Measurements from ENCODE around the gene IHH. TPM values are rescaled to one million over a fixed set of nuclear protein-coding genes. Genes with fewer than 3 reads are reported as not detected.

The IHH gene
- total RNA-seq, 2 donors from 2014 or later: not detected

DNA sequence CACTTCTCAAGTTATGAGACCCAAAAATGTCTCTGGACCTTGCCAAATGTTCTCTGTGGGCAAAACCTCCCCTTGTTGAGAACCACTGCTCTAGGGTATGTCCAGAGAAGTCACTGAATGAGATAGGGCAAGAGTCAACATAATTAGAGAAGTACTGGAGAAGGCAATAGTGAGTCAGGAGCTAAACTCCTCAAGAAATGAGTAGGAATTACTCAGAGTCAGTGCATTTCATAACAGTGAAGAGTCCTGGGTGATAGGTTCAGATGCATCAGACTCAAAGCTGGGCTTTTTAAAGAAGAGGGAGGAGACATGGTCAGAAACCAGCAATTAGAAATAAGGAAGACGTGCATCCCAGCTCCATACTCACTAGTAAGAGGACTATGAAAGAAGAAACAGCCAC, 38.6 kb upstream of the IHH start:
- Histone ChIP-seq H3K4me3 (no peak overlapping the region), H3K27me3 (no peaks in the 10 kb centered on the region)
- TF ChIP-seq, protein P1, sequence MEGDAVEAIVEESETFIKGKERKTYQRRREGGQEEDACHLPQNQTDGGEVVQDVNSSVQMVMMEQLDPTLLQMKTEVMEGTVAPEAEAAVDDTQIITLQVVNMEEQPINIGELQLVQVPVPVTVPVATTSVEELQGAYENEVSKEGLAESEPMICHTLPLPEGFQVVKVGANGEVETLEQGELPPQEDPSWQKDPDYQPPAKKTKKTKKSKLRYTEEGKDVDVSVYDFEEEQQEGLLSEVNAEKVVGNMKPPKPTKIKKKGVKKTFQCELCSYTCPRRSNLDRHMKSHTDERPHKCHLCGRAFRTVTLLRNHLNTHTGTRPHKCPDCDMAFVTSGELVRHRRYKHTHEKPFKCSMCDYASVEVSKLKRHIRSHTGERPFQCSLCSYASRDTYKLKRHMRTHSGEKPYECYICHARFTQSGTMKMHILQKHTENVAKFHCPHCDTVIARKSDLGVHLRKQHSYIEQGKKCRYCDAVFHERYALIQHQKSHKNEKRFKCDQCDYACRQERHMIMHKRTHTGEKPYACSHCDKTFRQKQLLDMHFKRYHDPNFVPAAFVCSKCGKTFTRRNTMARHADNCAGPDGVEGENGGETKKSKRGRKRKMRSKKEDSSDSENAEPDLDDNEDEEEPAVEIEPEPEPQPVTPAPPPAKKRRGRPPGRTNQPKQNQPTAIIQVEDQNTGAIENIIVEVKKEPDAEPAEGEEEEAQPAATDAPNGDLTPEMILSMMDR (IDR thresholded peaks at IDR 0.05): no peak

GRCh38 chr2:219095406-219095935, 34.8 kb upstream of the IHH start:
- TF ChIP-seq, protein P1 (IDR thresholded peaks at IDR 0.05): no peak
- no peaks in the 10 kb centered on the region for H3K36me3 ChIP-seq
- H3K27me3 ChIP-seq: no peaks in the 10 kb centered on the region
- H3K4me1 ChIP-seq: peaks cover 0 to 11% of the 10 kb centered on the region in 2 donors
- H3K4me3 ChIP-seq: no peak overlapping the region
- H3K9me3 ChIP-seq: no peaks in the 10 kb centered on the region
- H3K27ac ChIP-seq: no peak overlapping the region
- no peak for DNase-seq (ENCODE audit: low spot score)

More for the DNA sequence above, 38.6 kb upstream of the IHH start:
- no peaks in the 10 kb centered on the region for H3K9me3 ChIP-seq
- H3K36me3 ChIP-seq: no peaks in the 10 kb centered on the region
- DNase-seq (ENCODE audit: low spot score): no peak
- no peak overlapping the region for H3K27ac ChIP-seq
- peaks cover 0 to 6% of the 10 kb centered on the region in 2 donors for H3K4me1 ChIP-seq

DNA sequence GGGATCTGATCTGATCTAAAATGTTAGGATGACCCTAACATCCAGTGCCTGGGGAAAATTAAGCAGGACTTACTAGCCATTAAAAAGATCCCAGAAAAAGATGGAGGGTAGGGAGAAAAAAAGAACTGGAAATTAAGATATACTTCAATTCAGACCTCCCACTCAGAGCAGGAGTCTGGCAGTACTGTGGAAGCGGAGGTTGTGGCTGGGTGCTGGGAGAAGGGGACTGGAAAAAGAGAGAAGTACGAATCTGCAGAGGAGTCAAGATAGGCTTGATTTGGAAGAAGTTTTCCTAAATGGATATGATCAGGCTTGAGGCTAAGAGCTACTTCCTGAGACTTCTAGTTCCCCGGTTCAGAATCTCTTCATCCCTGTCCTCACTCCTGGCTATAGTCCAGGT, 33.5 kb upstream of the IHH start:
- TF ChIP-seq, protein P1 (IDR thresholded peaks at IDR 0.05): no peak
- no peak for DNase-seq (ENCODE audit: low spot score)
- Histone ChIP-seq H3K36me3 (no peaks in the 10 kb centered on the region), H3K9me3 (no peaks in the 10 kb centered on the region), H3K4me1 (peaks cover 0 to 11% of the 10 kb centered on the region in 2 donors), H3K4me3 (no peak overlapping the region), H3K27ac (no peak overlapping the region), H3K27me3 (no peaks in the 10 kb centered on the region)

DNA sequence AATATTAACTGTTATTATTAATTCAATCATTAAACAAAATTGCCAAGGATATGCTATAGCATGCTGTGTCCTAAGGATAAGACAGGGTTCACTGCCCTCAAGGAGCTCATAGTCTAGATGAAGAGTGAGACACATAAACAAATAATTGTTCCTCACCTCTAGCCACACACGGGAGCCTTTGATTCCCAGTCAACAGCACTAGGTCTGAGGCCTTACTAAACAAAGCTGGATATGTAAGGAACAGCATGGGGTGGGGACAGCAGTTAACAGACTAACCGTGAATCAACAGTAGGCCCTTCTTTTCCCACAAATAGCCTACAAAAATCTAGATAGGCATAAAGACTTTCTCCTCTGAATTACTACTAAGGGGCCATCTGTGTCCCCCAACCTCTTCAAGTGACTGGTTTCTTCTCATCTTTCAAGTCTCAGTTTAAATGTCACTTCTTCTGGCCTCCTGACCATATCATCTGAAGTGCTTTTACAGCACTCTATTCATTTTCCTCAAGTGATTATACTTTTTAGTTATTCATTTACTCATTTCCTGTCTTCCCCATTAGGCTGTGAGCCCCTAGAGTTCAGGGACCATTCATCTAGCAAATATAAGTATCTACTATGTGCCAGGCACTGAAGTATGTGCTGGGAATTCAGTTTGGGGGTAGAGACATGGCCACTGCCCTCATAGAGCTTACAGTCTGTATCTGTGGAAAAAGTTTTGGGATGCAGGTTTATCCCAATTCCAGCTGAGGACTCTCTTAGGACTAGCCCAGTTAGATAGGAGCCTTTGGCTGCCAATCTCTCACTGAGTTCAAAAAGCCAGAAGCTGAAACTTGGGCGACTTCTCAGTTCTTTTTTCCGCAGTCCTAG, 29.9 kb upstream of the IHH start:
- Histone ChIP-seq H3K9me3 (no peaks in the 10 kb centered on the region), H3K27ac (no peak overlapping the region), H3K27me3 (no peaks in the 10 kb centered on the region), H3K4me3 (no peak overlapping the region), H3K36me3 (no peaks in the 10 kb centered on the region), H3K4me1 (peaks cover 0 to 11% of the 10 kb centered on the region in 2 donors)
- TF ChIP-seq, protein P1 (IDR thresholded peaks at IDR 0.05): no peak
- no peak for DNase-seq (ENCODE audit: low spot score)

- H3K36me3 ChIP-seq: no peaks in the 10 kb centered on the region
- DNase-seq (ENCODE audit: low spot score): no peak
- TF ChIP-seq, protein P1 (IDR thresholded peaks at IDR 0.05): no peak
Measured at GRCh38 chr2:219089330-219089729, 28.6 kb upstream of the IHH start.

More at GRCh38 chr2:219089330-219089729, 28.6 kb upstream of the IHH start:
- H3K4me1 ChIP-seq: peaks cover 0 to 6% of the 10 kb centered on the region in 2 donors
- H3K9me3 ChIP-seq: no peaks in the 10 kb centered on the region
- H3K27ac ChIP-seq: no peak overlapping the region
- H3K4me3 ChIP-seq: no peak overlapping the region
- no peaks in the 10 kb centered on the region for H3K27me3 ChIP-seq

All from right atrium auricular region (tissue), 2 donors.